GM12873 (cell line): ENCODE measurements around the gene GFOD1.

Experiments used
- TF ChIP-seq, protein P1 (sequence below): IDR thresholded peaks from 2 replicates; pipeline ENCODE4 v1.5.1; 2012; ENCODE audit warnings: low read depth, mild to moderate bottlenecking, moderate library complexity, low read length, control low read depth; ENCODE audit not compliant: insufficient read depth; ENCODE audit errors: missing control alignments

GFOD1 gene

DNA sequence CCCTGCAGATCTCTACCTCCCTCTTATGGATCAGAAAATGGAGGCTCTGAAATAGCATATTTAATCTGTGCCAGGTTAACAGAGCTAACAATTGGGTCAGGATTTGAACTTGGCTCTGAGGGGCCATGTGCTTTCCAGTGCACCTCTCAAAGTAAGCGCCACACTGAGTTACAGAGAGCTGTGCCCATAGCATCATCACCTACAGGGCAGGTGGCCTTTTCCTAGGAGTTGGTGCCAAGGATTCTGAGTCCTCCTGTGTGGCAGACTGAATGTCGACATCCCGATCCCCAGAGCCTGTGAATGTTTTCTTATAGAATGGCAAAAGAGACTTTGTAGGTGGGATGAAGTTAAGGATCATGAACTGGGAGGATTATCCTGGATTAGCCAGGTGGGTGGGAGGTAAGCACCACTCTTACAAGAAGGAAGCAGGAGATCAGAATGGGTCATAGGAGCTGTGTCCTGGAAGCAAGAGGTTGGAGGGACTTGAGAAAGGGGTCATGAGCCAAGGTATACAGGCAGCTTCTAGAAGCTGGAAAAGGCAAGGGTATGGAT is 91.1 kb downstream of the GFOD1 start:
- TF ChIP-seq, protein P1, sequence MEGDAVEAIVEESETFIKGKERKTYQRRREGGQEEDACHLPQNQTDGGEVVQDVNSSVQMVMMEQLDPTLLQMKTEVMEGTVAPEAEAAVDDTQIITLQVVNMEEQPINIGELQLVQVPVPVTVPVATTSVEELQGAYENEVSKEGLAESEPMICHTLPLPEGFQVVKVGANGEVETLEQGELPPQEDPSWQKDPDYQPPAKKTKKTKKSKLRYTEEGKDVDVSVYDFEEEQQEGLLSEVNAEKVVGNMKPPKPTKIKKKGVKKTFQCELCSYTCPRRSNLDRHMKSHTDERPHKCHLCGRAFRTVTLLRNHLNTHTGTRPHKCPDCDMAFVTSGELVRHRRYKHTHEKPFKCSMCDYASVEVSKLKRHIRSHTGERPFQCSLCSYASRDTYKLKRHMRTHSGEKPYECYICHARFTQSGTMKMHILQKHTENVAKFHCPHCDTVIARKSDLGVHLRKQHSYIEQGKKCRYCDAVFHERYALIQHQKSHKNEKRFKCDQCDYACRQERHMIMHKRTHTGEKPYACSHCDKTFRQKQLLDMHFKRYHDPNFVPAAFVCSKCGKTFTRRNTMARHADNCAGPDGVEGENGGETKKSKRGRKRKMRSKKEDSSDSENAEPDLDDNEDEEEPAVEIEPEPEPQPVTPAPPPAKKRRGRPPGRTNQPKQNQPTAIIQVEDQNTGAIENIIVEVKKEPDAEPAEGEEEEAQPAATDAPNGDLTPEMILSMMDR, result no peak

DNA sequence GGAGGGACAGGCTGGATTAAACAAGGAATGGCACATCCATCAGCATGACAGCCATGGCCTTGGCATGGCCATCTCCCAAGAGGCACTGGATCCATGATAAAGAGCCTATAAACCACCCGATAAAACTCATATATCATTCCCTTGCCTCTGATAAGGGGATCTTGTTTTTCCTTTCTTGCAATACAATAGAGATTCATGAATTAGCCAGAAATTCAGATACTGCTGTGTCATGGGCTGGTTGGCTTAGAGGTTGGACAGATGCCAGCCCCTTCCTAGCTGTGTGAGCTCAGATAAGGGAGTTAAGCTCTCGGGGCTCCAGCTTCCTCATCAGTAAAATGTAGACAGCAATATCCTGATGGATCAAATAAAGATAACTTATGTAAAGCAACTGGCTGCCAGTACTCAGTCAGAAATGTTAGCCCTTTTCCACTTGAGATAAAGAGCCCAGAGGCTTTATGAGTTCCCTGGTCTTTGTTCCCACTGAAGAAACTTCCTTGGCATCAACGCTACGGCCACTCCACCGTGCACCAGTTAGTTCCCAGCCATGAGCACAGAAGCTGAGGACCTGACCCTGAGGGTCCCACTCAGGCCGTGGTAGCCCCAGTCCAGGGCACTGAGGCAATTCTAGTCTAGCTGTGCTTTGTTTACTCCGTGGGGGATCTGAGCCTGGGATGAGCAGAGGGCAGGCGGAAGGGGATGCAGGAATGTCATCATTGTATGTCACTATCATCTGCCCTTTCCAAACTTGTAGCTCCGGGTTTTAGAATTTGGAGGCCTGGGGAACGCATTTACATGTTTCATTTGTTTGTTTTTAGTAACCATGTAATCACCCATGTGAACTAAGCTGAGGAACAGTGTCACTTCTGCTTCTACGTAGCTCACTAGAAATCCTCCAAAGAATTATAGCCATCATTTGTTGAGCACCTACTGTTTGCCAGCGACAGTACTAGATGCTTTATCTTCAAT is 91.8 kb downstream of the GFOD1 start:
- TF ChIP-seq, protein P1, result no peak

DNA sequence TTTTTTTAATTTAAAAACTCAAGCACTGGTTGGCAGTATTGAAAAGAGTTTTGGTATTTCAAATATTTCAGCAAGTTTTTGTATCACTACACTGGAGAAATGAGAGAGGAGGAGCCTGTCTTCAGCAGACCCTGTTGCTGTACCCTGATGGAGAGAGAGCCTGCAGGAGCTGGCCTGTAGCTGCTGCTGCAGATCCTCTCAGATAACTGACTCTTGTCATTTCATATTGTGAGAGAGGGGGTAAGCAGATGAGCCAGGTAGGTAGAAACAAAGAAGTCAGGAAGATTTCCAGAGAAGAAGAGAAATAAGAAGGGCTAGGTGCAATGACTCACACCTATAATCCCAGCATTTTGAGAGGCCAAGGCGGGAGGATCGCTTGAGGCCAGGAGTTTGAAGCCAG is 94.9 kb downstream of the GFOD1 start:
- TF ChIP-seq, protein P1, result no peak

DNA sequence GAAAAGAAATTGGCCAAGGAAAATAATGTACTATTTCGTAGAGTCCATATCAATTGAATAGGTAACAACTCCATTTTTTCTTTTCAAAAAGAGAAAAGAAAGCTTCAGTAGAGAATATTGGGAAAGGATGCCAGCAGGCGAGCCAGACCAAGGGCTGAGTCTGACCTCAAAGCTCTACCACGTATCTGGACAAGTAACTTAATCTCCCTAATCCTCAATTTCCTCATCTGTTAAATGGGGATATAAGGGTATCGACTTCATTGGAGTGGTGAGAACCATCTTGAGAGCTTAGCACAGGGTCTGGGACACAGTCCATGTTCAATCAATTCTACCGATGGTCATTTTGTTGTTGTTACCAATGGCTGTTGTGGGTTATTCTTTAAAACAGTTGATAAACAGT is 95.9 kb downstream of the GFOD1 start:
- TF ChIP-seq, protein P1, result no peak

DNA sequence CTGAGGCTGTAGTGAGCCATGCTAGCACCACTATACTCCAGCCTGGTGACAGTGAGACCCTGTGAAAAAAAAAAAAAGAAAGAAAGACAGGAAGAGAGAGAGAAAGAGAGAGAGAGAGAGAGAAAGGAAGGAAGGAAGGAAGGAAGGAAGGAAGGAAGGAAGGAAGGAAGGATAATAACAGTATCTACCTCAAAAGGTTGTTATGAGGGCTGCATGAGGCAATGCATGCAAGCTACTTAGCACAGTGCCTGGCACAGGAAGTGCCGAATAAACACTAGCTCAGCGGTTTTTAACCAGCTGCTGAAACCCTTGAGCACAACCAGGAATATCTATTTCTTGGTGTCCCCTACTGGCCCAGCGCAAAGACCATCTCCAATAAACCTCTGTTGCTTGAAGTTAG is 96.7 kb downstream of the GFOD1 start:
- TF ChIP-seq, protein P1, result no peak

DNA sequence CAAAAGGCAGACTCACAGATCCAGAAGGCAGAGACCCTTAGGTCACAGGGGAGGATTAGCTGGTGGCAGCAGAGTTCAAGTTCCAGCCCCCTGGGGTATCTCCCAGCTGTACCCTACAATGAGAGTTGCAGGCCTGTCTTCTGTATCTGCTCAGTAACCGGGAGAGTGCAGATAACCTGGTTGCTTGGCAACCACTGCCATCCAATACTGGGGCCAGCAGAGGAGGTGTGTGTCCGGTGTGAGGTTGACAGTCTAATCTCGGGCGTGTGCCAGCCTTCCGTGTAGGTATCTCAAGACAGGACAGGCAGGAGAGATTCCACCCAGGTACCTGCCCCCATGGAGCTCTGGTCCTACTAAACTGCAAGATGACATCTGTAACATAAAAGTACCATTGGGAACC is 102.4 kb downstream of the GFOD1 start:
- TF ChIP-seq, protein P1, result no peak

DNA sequence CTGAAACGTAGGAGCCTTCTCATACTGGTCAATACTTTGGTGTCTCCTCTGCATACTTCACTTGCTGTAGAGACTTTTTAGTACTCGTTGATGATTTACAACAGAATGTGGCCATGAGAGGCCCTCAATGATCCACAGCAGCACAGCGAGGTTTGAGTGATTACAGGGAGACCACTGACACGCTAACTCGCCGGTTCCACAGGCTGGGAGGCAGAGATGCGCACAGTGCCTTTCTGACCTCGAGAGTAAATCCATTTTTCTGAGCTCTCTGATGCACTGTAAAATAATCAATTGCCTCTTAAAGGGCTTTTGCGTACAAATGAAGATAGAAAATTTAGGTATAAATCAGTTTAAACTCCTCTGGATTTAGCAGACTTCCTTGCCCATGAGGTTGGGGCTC is 102.9 kb downstream of the GFOD1 start:
- TF ChIP-seq, protein P1, result no peak
